K562 (cell line): ENCODE measurements around the gene CDKN2C. TPM values are rescaled to one million over a fixed set of nuclear protein-coding genes. Genes with fewer than 3 reads are reported as not detected.

Source experiments
- ATAC-seq: fragments of 200-7000 bp; cut with Tn5 transposase; 3 replicates; pipeline ENCODE4 v1.9.1; 2020; ENCODE audit warnings: moderate library complexity
- BruUV-seq: library from RNA; stranded (reverse); fragments of 400-500 nt; replicated peaks from 2 replicates; lab custom pipeline; 2021; lab: Mats Ljungman, UMichigan
- CTCF ChIA-PET: fragments of 300-600 bp; formaldehyde crosslinking; extraction: SDS; loops from one replicate; lab custom pipeline; 2021; ENCODE audit warnings: low intra/inter-chr PET ratio; lab: Yijun Ruan, JAX
- POLR2A ChIA-PET: fragments of 300-600, 350-650 bp; sonication (Branson Sonifier 250); formaldehyde crosslinking; extraction: SDS; loops from one replicate; lab custom pipeline; 2021; ENCODE audit warnings: antibody characterized with exemption, inconsistent platforms; lab: Yijun Ruan, JAX
- DNase-seq, 4 experiments: peaks; one replicate each; pipeline versions ENCODE4 v3.0.0 to v3.0.0-alpha.2; 2011 to 2018; ENCODE audit warnings: low spot score in 3 of 4, mixed read lengths in 3 of 4; ENCODE audit errors: extremely low read depth in 1 of 4
- FAIRE-seq: peaks from 2 replicates; lab custom pipeline; 2011; peaks lifted over from hg19 to GRCh38; lab: Jason Lieb, UNC
- H2AFZ ChIP-seq: 2 replicates; pipeline ENCODE4 v1.6.0; 2011; ENCODE audit warnings: low read depth, low read length, control low read depth, inconsistent platforms
- H3K27ac ChIP-seq: fragments of 200-600 bp; 3 replicates; pipeline ENCODE4 v1.8.0; 2011; ENCODE audit warnings: low read depth, mild to moderate bottlenecking, control low read depth, inconsistent platforms, low read length, moderate library complexity, mixed read lengths; ENCODE audit errors: extremely low read depth
- H3K27me3 ChIP-seq, 2 experiments: fragments of 300-600 bp in 1 of 2; 2 replicates in 1 of 2; 3 replicates in 1 of 2; pipeline versions ENCODE4 v1.6.0 to v1.8.0; 2011; ENCODE audit warnings: inconsistent platforms in 2 of 2, low read length in 2 of 2, mild to moderate bottlenecking in 1 of 2, mixed read lengths in 1 of 2, moderate library complexity in 1 of 2; ENCODE audit not compliant: control insufficient read depth in 2 of 2, insufficient read depth in 2 of 2
- H3K36me3 ChIP-seq: fragments of 300-600 bp; 3 replicates; pipeline ENCODE4 v1.8.0; 2011; ENCODE audit warnings: mild to moderate bottlenecking, low read length, inconsistent platforms; ENCODE audit not compliant: control insufficient read depth, insufficient read depth
- H3K4me1 ChIP-seq, 2 experiments: fragments of 200-600 bp in 1 of 2; replicated peaks in 1 of 2; 2 replicates in 1 of 2; 3 replicates in 1 of 2; pipeline versions ENCODE4 v1.5.1 to v1.8.0; 2011; ENCODE audit warnings: inconsistent platforms in 2 of 2, low read length in 2 of 2, mild to moderate bottlenecking in 1 of 2, mixed read lengths in 1 of 2, moderate library complexity in 1 of 2; ENCODE audit not compliant: control insufficient read depth in 2 of 2, insufficient read depth in 2 of 2
- H3K4me2 ChIP-seq: 2 replicates; pipeline ENCODE4 v1.6.1; 2011; ENCODE audit warnings: low read length, control low read depth, inconsistent platforms, mixed read lengths; ENCODE audit not compliant: insufficient read depth
- H3K4me3 ChIP-seq: fragments of 200-600 bp; sonication (generic), shearing (Covaris generic); 2 replicates; pipeline ENCODE4 v1.5.1; 2016; ENCODE audit warnings: control low read depth, inconsistent platforms
- H3K79me2 ChIP-seq: fragments of 200-600 bp; 3 replicates; pipeline ENCODE4 v1.8.0; 2011; ENCODE audit warnings: low read length, inconsistent platforms; ENCODE audit not compliant: control insufficient read depth, insufficient read depth
- H3K9ac ChIP-seq, 2 experiments: 2 replicates each; pipeline versions ENCODE4 v1.6.0 to v1.6.1; 2011; ENCODE audit warnings: low read depth in 2 of 2, low read length in 2 of 2, control low read depth in 1 of 2, inconsistent platforms in 1 of 2, mild to moderate bottlenecking in 1 of 2, mixed read lengths in 1 of 2; ENCODE audit not compliant: insufficient read depth in 1 of 2
- H3K9me1 ChIP-seq: one replicate; pipeline ENCODE4 v1.6.0; 2011; ENCODE audit warnings: inconsistent platforms, mild to moderate bottlenecking, low read length, moderate library complexity; ENCODE audit not compliant: control insufficient read depth, insufficient read depth
- H3K9me3 ChIP-seq: replicated peaks from 2 replicates; pipeline ENCODE4 v1.5.1; 2011; ENCODE audit warnings: low read depth, low read length, inconsistent platforms; ENCODE audit not compliant: control insufficient read depth, insufficient read depth
- H4K20me1 ChIP-seq: replicated peaks from 2 replicates; pipeline ENCODE4 v1.6.1; 2011; ENCODE audit warnings: low read length, inconsistent platforms, mixed read lengths; ENCODE audit not compliant: control insufficient read depth, insufficient read depth
- DNMT1 ChIP-seq: fragments of 450-650 bp; IDR thresholded peaks from 2 replicates; pipeline ENCODE4 v1.6.1; 2016; ENCODE audit warnings: antibody characterized with exemption, mild to moderate bottlenecking
- ESRRB ChIP-seq: fragments of 250-450 bp; sonication (Bioruptor Pico); IDR thresholded peaks from 2 replicates; pipeline ENCODE4 v1.5.0; 2020; ENCODE audit warnings: mild to moderate bottlenecking, moderate library complexity, borderline replicate concordance
- MCM3 ChIP-seq: fragments of 450-650 bp; IDR thresholded peaks from 2 replicates; pipeline ENCODE4 v1.6.1; 2016
- MTA1 ChIP-seq: fragments of 450-650 bp; IDR thresholded peaks from 2 replicates; pipeline ENCODE4 v1.6.1; 2017; ENCODE audit warnings: borderline replicate concordance
- MYC ChIP-seq, 2 experiments: fragments of 250-450 bp in 1 of 2; sonication (Bioruptor Pico) in 1 of 2; IDR thresholded peaks; 2 replicates each; pipeline versions ENCODE4 v1.5.1 to v1.6.1; 2012 to 2021; ENCODE audit warnings: low read depth in 2 of 2, borderline replicate concordance in 1 of 2, improper control_type of control experiment in 1 of 2, low read length in 1 of 2, mild to moderate bottlenecking in 1 of 2, moderate library complexity in 1 of 2
- PTTG1 ChIP-seq: fragments of 450-650 bp; IDR thresholded peaks from 2 replicates; pipeline ENCODE4 v1.6.1; 2016; ENCODE audit warnings: low read depth, mild to moderate bottlenecking, missing genetic modification characterization, missing compliant biosample characterization
- TAL1 ChIP-seq: fragments of 450-650 bp; IDR thresholded peaks from 2 replicates; pipeline ENCODE4 v1.6.1; 2016; ENCODE audit warnings: mild to moderate bottlenecking
- TCF3 ChIP-seq: sonication (generic); formaldehyde crosslinking; IDR thresholded peaks from 2 replicates; pipeline ENCODE4 v1.4.0; 2020; ENCODE audit warnings: mild to moderate bottlenecking, missing genetic modification reagents
- U2AF1 ChIP-seq: fragments of 200-400 bp; formaldehyde crosslinking; optimal IDR thresholded peaks from 2 replicates; pipeline ENCODE3; 2017; ENCODE audit warnings: mild to moderate bottlenecking, low read depth, low read length, moderate library complexity
- ZKSCAN1 ChIP-seq: fragments of 150-350 bp; IDR thresholded peaks from 2 replicates; pipeline ENCODE4 v1.6.1; 2016; ENCODE audit warnings: low read depth, low read length
- ZNF140 ChIP-seq: fragments of 250-450 bp; sonication (Bioruptor Pico); IDR thresholded peaks from 2 replicates; pipeline ENCODE4 v1.8.0; 2021; ENCODE audit warnings: moderate library complexity, mild to moderate bottlenecking, inconsistent platforms
- WGBS: fragments of 100-300 bp; shearing (Covaris generic); methylation state at CpG from one replicate; pipeline ENCODE4 v1.1.6; 2016; ENCODE audit warnings: low coverage, mixed read lengths; ENCODE audit not compliant: insufficient coverage; ENCODE audit errors: missing lambda C conversion rate; 5-methylcytosine and 5-hydroxymethylcytosine counted together
- in situ Hi-C: fragments of 300-500 bp; cut with MboI; formaldehyde crosslinking; loops from 4 replicates; pipeline ENCODE4 v1.15.0; 2018; ENCODE audit warnings: inconsistent platforms, mixed read lengths
- intact Hi-C: fragments of 100-400 bp; cut with micrococcal nuclease; formaldehyde crosslinking; loops from 2 replicates; pipeline ENCODE4 v1.14.2; 2022
- polyA plus RNA-seq, 8 experiments: library from polyadenylated mRNA; depleted of rRNA in 4 of 8; stranded (reverse) in 5 of 8; unstranded in 3 of 8; fragments of >200 nt; fragmentation: Nextera tagmentation in 2 of 8; fragmentation: Illumina TruSeq in 1 of 8; extraction: Ambion mirVana in 2 of 8; extraction: Trizol in 1 of 8; gene quantifications; 2 replicates each; pipeline versions ENCODE4 v1.2.1 to v1.2.3, GENCODE V29; 2011 to 2014; ENCODE audit warnings: inconsistent platforms in 1 of 8, missing spikeins in 1 of 8
- total RNA-seq, 7 experiments: library from RNA; depleted of rRNA in 6 of 7; stranded (reverse); fragments of >200 nt in 6 of 7; fragmentation: Illumina TruSeq in 2 of 7; extraction: Trizol in 2 of 7; gene quantifications; 2 replicates each; pipeline versions ENCODE4 v1.2.1 to v1.2.3, GENCODE V29; 2011 to 2021; ENCODE audit warnings: low replicate concordance in 1 of 7
- TF ChIP-seq, protein P1 (sequence below): fragments of 250-450 bp; sonication (Bioruptor Pico); IDR thresholded peaks from 2 replicates; pipeline ENCODE4 v1.8.0; 2021; ENCODE audit warnings: mild to moderate bottlenecking, moderate library complexity
- TF ChIP-seq, protein P2 (sequence below): fragments of 250-450 bp; sonication (Bioruptor Pico); IDR thresholded peaks from 2 replicates; pipeline ENCODE4 v1.5.0; 2021

The CDKN2C gene
- total and polyA plus RNA-seq, 9 of the 15 experiments (the other 6 are each of a cell fraction or from before 2014, with no cell fraction given) = 11.9 to 74.3 (median 45.9) TPM

DNA sequence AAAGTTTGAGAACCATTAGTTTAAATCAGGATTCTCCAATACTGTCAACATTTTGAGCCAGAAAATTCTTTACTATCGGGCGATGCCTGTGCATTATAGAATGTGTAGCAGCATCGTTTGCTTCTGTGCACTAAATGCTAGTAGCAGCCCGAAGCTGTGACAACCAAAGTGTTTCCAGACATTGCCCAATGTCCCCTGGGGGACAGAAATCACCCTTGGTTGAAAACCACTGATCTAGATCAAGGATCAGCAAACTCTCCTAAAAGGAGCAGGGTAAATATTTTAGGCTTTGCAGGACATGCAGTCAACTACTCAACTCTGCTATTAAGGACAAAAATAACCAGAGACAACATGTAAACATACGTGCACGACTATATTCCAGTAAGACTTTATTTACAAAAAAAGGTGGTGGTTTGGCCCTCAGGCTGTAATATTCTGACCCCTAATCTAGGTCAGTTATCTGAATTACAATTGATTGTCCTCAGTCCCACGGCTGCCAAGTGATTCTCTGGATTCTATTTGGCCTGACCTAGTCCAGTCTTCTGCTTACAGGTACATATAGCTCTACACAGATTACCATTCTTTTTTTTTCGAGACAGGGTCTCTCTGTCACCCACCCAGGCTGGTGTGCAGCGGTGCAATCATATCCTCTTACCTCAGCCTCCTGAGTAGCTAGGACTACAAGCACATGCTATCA, 20.6 kb upstream of the CDKN2C start:
- no peak for DNase-seq
- no peak for FAIRE-seq
- CTCF ChIA-PET = interaction anchor here (0.5 kb wide), 1 partner anchor 268 kb away, joined by 4 read pairs; no protein-coding TSS in a partner anchor
- H3K79me2 ChIP-seq = peaks cover 87% of the 10 kb centered on the region
- H3K9ac ChIP-seq = no peak overlapping the region
- TF ChIP-seq, protein P1, sequence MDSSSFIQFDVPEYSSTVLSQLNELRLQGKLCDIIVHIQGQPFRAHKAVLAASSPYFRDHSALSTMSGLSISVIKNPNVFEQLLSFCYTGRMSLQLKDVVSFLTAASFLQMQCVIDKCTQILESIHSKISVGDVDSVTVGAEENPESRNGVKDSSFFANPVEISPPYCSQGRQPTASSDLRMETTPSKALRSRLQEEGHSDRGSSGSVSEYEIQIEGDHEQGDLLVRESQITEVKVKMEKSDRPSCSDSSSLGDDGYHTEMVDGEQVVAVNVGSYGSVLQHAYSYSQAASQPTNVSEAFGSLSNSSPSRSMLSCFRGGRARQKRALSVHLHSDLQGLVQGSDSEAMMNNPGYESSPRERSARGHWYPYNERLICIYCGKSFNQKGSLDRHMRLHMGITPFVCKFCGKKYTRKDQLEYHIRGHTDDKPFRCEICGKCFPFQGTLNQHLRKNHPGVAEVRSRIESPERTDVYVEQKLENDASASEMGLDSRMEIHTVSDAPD = no peak
- no peak overlapping the region for H2AFZ ChIP-seq
- ATAC-seq = no peak
- no peaks in the 10 kb centered on the region for H3K9me3 ChIP-seq
- no peak overlapping the region for H3K27ac ChIP-seq
- POLR2A ChIA-PET = interaction anchor here (0.6 to 8.5 kb wide), 5 partner anchors 9 to 87 kb away, joined by 3 to 43 read pairs (median 3); partner anchors contain the start of gene FAF1
- no peak overlapping the region for H3K4me2 ChIP-seq
- no peaks in the 10 kb centered on the region for H3K27me3 ChIP-seq
- intact Hi-C loops (no loop called here), in situ Hi-C loops (no loop called here)
- peaks cover 33% of the 10 kb centered on the region for H4K20me1 ChIP-seq
- peaks cover 56% of the 10 kb centered on the region for H3K36me3 ChIP-seq
- 83% methylated on average over 9 of the region's 9 CpGs for WGBS
- no peaks in the 10 kb centered on the region for H3K9me1 ChIP-seq
- no TSS peak for BruUV-seq
- peaks cover 4 to 10% of the 10 kb centered on the region in 2 experiments; a peak in 2 of 5 replicates for H3K4me1 ChIP-seq
- H3K4me3 ChIP-seq = no peak overlapping the region

DNA sequence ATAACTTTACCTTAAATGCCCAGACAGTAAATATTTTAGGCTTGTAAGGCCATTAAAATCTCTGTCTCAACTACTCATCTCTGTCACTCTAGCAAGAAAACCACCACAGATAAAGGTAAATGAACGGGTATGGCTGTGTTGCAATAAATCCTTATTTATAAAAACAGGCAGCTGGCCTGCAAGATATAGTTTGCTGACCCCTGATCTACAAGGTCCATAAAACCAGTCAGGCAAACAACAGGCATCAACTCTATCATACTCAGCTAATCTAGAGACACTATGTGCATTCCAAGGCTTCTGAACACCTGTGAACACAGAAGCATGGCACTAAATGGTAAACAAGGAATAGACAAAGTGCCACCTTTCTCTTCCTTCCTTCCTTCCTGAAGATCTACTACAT, 19.6 kb upstream of the CDKN2C start:
- peaks cover 56% of the 10 kb centered on the region for H3K36me3 ChIP-seq
- H3K4me2 ChIP-seq = no peak overlapping the region
- no peak overlapping the region for H3K9ac ChIP-seq
- in situ Hi-C loops = no loop called here
- ATAC-seq (peak; percentile 19), DNase-seq (no peak), FAIRE-seq (no peak)
- peaks cover 25% of the 10 kb centered on the region for H4K20me1 ChIP-seq
- no peaks in the 10 kb centered on the region for H3K27me3 ChIP-seq
- H2AFZ ChIP-seq = no peak overlapping the region
- POLR2A ChIA-PET = interaction anchor here (0.8 to 8.5 kb wide), 6 partner anchors 9 to 71 kb away, joined by 3 to 43 read pairs (median 4); partner anchors contain the start of gene FAF1
- no peaks in the 10 kb centered on the region for H3K9me3 ChIP-seq
- peaks cover 3 to 4% of the 10 kb centered on the region in 2 experiments; a peak in 1 of 5 replicates for H3K4me1 ChIP-seq
- H3K9me1 ChIP-seq = no peaks in the 10 kb centered on the region
- CTCF ChIA-PET = no interaction called here
- no peak overlapping the region for H3K4me3 ChIP-seq
- BruUV-seq = no TSS peak
- peaks cover 87% of the 10 kb centered on the region for H3K79me2 ChIP-seq
- no peak overlapping the region for H3K27ac ChIP-seq
- WGBS = 0% methylated on average over 1 of the region's 1 CpG
- intact Hi-C loops = no loop called here
- no peak for TF ChIP-seq ZNF140 (CRISPR knock-in tag)
- no peak for TF ChIP-seq MTA1
- no peak for TF ChIP-seq MCM3
- no peak for TF ChIP-seq U2AF1
- peak; percentile 68 for TF ChIP-seq TCF3 (CRISPR knock-in tag)
- no peak for TF ChIP-seq ESRRB
- peak; percentile 42; the same call in 1 of the 2 replicates for TF ChIP-seq TAL1
- no peak for TF ChIP-seq DNMT1
- no peak for TF ChIP-seq MYC (IDR thresholded peaks at IDR 0.05; ENCODE audit: low read depth, low read length)
- TF ChIP-seq MYC (CRISPR knock-in tag; IDR thresholded peaks at IDR 0.05; ENCODE audit: borderline replicate concordance, low read depth) = no peak
- TF ChIP-seq ZKSCAN1 = no peak
- no peak for TF ChIP-seq PTTG1
- TF ChIP-seq, protein P2, sequence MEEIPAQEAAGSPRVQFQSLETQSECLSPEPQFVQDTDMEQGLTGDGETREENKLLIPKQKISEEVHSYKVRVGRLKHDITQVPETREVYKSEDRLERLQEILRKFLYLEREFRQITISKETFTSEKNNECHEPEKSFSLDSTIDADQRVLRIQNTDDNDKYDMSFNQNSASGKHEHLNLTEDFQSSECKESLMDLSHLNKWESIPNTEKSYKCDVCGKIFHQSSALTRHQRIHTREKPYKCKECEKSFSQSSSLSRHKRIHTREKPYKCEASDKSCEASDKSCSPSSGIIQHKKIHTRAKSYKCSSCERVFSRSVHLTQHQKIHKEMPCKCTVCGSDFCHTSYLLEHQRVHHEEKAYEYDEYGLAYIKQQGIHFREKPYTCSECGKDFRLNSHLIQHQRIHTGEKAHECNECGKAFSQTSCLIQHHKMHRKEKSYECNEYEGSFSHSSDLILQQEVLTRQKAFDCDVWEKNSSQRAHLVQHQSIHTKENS (CRISPR knock-in tag) = no peak
